B cell (primary cell): ENCODE results near the gene HOPX.

Source experiments
- CTCF ChIP-seq: fragments of 200-600 bp; IDR thresholded peaks from one replicate; pipeline ENCODE4 v1.8.0; 2022; ENCODE audit warnings: antibody characterized with exemption, mild to moderate bottlenecking
- EZH2 ChIP-seq: IDR thresholded peaks from 2 replicates; pipeline ENCODE4 v1.6.1; 2012; ENCODE audit warnings: borderline replicate concordance, low read depth, mild to moderate bottlenecking, moderate library complexity, low read length; ENCODE audit not compliant: insufficient read depth, poor library complexity, severe bottlenecking

- TF ChIP-seq CTCF: no peak
- TF ChIP-seq EZH2: no peak
Measured at GRCh38 chr4:56611501-56611900, 69.6 kb downstream of the HOPX start.
